GM21529 (cell line): ENCODE results near the gene LMTK2.

ENCODE experiments used
- ATAC-seq: cut with Tn5 transposase; IDR thresholded peaks from one replicate; pipeline ENCODE4 v1.9.1; 2021; ENCODE audit not compliant: unreplicated experiment

The LMTK2 gene

GRCh38 chr7:98106647-98107312, at the start of gene LMTK2:
Gene LMTK2, plus strand, starts transcription at chr7:98106862. Its CDS starts 316 bp downstream, at chr7:98107178.
- ATAC-seq = peak; percentile 99

- no peak for ATAC-seq
Measured at GRCh38 chr7:98057157-98057556, 49.5 kb upstream of the LMTK2 start.

GRCh38 chr7:98058186-98058585, 48.5 kb upstream of the LMTK2 start:
- ATAC-seq = no peak

GRCh38 chr7:98064233-98064632, 42.4 kb upstream of the LMTK2 start:
- ATAC-seq = no peak

GRCh38 chr7:98066208-98066607, 40.5 kb upstream of the LMTK2 start:
- ATAC-seq = no peak

GRCh38 chr7:98066934-98067507, 39.6 kb upstream of the LMTK2 start:
- no peak for ATAC-seq

- no peak for ATAC-seq
Measured at GRCh38 chr7:98073047-98073446, 33.6 kb upstream of the LMTK2 start.

- no peak for ATAC-seq
Measured at GRCh38 chr7:98075801-98076200, 30.9 kb upstream of the LMTK2 start.

GRCh38 chr7:98077762-98078161, 28.9 kb upstream of the LMTK2 start:
- no peak for ATAC-seq

GRCh38 chr7:98078197-98078870, 28.3 kb upstream of the LMTK2 start:
- ATAC-seq = no peak

GRCh38 chr7:98079891-98080648, 26.6 kb upstream of the LMTK2 start:
- no peak for ATAC-seq

- no peak for ATAC-seq
Measured at GRCh38 chr7:98081319-98081718, 25.3 kb upstream of the LMTK2 start.

GRCh38 chr7:98084631-98085030, 22.0 kb upstream of the LMTK2 start:
- ATAC-seq = no peak

- no peak for ATAC-seq
Measured at GRCh38 chr7:98085674-98086073, 21.0 kb upstream of the LMTK2 start.

- no peak for ATAC-seq
Measured at GRCh38 chr7:98086281-98086718, 20.4 kb upstream of the LMTK2 start.

- no peak for ATAC-seq
Measured at GRCh38 chr7:98088109-98088508, 18.6 kb upstream of the LMTK2 start.

GRCh38 chr7:98090116-98090515, 16.5 kb upstream of the LMTK2 start:
- no peak for ATAC-seq

GRCh38 chr7:98091061-98091460, 15.6 kb upstream of the LMTK2 start:
- ATAC-seq = no peak

- ATAC-seq = no peak
Measured at GRCh38 chr7:98091523-98091922, 15.1 kb upstream of the LMTK2 start.

GRCh38 chr7:98097042-98097645, 9.5 kb upstream of the LMTK2 start:
- ATAC-seq = no peak

GRCh38 chr7:98100088-98100487, 6.6 kb upstream of the LMTK2 start:
- ATAC-seq = no peak
